Measurements from ENCODE around the gene PRUNE1. TPM values are rescaled to one million over a fixed set of nuclear protein-coding genes. Genes with fewer than 3 reads are reported as not detected.
A peak's percentile ranks its signal among the peaks of the same experiment; 100 is the strongest.

PRUNE1 gene
- total RNA-seq, 1 donor from 2014 or later, result 22.6 TPM

GRCh38 chr1:150974580-150975478 is 33.4 kb upstream of the PRUNE1 start, which contains the start of gene CERS2:
TSS of gene CERS2 (minus strand) at chr1:150974835. CDS start at chr1:150969090, 5,745 bp downstream.
- peak; percentile 91 for DNase-seq (ENCODE audit: low spot score)
- ATAC-seq, result peak; percentile 59
- intact Hi-C loops (cut with DNase I), result no loop called here

- ATAC-seq, result no peak
- intact Hi-C loops (cut with DNase I), result no loop called here
- DNase-seq (ENCODE audit: low spot score), result no peak
Observed at GRCh38 chr1:150976401-150976821, 31.8 kb upstream of the PRUNE1 start.

GRCh38 chr1:150976879-150977694 is 31.2 kb upstream of the PRUNE1 start:
- DNase-seq (ENCODE audit: low spot score) (peak; percentile 88), ATAC-seq (peak; percentile 62)
- intact Hi-C loops (cut with DNase I), result no loop called here

DNA sequence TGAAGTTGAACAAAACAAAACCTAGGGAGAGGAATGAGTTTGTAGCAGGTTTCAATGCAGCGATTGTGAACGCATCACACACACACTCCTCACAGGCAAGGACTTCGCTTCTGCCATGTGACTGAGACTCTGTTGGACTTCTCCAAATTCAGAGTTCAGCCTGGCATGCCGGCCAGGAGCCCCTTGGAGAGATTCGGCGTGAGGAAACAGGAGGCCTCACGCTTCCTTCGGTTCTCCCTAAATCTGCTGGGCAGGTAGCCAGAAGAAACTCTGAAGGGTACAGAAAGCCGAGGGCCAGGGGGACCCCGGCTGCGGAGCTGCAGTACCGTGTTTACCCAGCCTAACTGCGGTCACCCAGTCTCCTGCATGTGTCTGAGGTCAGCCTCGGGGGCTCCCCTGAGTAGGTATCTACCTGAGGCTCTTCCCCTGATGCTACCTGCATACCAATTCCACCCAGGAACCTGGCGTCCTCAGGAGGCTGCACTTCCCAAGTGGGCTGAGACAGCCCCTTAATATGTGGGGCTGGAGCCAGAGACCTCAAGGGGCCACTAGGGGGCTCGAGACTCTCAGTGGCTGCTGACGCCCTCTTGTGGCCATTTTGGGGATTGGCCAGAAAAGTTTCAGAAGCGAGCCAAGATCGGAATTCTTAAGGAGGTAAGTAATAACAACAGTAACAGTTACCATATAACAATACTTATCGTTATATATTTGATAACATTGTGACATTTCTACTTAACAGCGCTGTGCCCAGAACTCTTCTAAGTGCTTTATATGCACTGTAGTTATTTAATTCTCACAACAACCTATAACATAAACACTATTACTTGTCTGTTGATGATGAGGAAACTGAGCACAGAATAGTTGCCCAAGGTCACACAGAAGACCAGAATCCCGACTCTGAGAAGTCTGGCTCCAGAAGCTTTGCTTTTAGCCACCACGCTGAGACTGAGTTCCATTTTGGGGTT is 28.9 kb upstream of the PRUNE1 start:
- DNase-seq (ENCODE audit: low spot score) (peak; percentile 92), ATAC-seq (peak; percentile 52)
- intact Hi-C loops (cut with DNase I), result no loop called here

GRCh38 chr1:150981177-150981804 is 27.0 kb upstream of the PRUNE1 start:
- intact Hi-C loops (cut with DNase I), result no loop called here
- DNase-seq (ENCODE audit: low spot score) (no peak), ATAC-seq (peak; percentile 18)

GRCh38 chr1:150981805-150982712 is 26.2 kb upstream of the PRUNE1 start, which contains the start of gene ANXA9:
TSS of gene ANXA9 (plus strand) at chr1:150982292. CDS start at chr1:150983106, 814 bp downstream.
- intact Hi-C loops (cut with DNase I), result no loop called here
- DNase-seq (ENCODE audit: low spot score), result no peak

GRCh38 chr1:150985179-150985825 is 22.9 kb upstream of the PRUNE1 start:
- DNase-seq (ENCODE audit: low spot score) (no peak), ATAC-seq (no peak)
- intact Hi-C loops (cut with DNase I), result no loop called here

More at GRCh38 chr1:150981805-150982712, 26.2 kb upstream of the PRUNE1 start, which contains the start of gene ANXA9:
- ATAC-seq, result peak; percentile 63

GRCh38 chr1:150987924-150988323 is 20.3 kb upstream of the PRUNE1 start:
- no peak for DNase-seq (ENCODE audit: low spot score)
- intact Hi-C loops (cut with DNase I), result no loop called here
- ATAC-seq, result no peak

DNA sequence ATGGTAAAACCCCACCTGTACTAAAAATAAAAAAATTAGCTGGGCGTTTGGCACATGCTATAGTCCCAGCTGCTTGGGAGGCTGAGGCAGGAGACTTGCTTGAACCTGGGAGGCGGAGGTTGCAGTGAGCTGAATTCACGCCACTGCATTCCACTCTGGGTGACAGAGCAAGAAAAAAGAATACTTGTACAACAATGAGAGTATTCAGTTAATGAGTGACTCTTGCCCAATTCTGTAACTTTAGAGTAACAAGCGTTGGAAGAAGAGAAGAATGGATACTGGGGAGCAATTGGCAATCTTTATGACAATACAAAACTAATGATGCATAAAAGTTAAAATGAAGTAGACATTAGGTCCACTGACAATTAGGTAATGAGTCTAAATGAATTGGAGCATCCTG is 15.6 kb upstream of the PRUNE1 start:
- ATAC-seq (no peak), DNase-seq (ENCODE audit: low spot score) (no peak)
- intact Hi-C loops (cut with DNase I), result no loop called here

- intact Hi-C loops (cut with DNase I), result no loop called here
- DNase-seq (ENCODE audit: low spot score), result no peak
- ATAC-seq, result no peak
Observed at GRCh38 chr1:150994248-150994647, 14.0 kb upstream of the PRUNE1 start.

DNA sequence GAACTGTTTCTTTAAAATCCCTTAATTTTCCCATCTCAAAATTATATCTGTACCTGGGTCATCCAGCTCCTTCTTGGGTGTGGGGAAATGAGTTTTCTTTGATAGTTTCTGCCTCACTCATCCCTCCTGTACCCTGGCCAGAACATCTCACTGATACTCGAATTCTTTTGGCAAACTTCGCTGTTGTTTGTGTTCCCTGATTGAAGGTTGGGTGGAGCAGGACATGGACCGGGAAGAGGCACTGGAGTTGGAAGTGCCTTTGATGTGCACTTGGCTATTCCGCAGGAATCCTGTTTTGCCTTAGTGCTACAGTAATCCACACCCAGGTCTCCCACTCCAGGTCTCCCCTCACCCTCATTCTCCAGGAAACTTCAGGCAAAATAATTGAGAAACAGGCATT is 12.8 kb upstream of the PRUNE1 start:
- intact Hi-C loops (cut with DNase I), result no loop called here
- peak; percentile 46 for ATAC-seq
- DNase-seq (ENCODE audit: low spot score), result no peak

DNA sequence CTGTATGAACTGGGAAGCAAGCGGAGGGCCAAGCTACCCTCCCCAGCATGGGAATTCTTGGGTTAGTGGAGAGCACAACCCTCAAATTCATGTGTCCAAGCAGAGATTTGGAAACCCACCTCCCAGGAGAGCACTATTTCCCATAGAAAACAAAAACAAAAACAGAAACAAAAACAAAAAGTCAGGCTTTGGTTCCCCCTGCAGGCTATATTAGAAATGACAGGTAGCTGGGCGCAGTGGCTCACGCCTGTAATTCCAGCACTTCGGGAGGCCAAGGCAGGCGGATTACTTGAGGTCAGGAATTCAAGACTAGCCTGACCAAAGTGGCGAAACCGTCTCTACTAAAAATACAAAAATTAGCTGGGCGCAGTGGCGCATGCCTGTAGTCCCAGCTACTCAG is 12.4 kb upstream of the PRUNE1 start:
- intact Hi-C loops (cut with DNase I), result no loop called here
- no peak for DNase-seq (ENCODE audit: low spot score)
- ATAC-seq, result peak; percentile 78

DNA sequence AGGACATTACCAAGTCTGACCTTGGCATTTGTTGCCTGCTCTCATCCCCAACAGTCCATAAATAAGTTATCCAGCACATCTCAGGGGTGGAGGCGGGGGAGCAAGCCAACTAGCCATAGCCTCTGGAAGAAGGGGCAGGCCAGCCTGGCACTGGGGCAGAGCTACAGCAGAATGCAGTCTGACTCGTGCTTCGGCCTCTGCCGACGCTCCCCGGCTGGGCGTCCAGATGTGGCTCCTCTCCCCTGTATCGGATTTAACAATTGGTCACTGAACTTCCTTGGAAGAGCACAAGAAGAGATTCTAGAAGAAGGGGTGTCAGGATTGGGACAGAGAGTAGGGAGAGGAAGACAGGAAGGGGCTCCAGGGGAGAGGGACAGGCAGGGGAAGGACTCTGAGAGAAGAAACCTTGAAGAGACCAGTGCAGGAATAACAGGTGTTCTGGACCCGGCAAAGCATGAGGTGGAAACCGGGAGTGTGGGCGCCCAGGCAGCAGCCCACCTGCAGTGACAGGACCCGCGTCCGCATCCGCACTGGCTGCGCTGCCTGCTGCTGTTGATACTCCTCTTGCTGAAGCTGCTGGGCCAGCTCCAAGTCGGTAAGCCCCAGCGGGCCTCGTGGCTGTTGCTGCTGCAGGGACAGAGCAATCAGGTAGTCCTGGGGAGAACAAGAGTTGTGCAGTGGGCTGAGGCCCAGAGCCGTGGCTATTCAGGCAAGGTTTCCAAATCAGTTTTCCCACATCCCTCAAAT is 10.9 kb upstream of the PRUNE1 start:
- DNase-seq (ENCODE audit: low spot score) (no peak), ATAC-seq (no peak)
- intact Hi-C loops (cut with DNase I), result no loop called here

DNA sequence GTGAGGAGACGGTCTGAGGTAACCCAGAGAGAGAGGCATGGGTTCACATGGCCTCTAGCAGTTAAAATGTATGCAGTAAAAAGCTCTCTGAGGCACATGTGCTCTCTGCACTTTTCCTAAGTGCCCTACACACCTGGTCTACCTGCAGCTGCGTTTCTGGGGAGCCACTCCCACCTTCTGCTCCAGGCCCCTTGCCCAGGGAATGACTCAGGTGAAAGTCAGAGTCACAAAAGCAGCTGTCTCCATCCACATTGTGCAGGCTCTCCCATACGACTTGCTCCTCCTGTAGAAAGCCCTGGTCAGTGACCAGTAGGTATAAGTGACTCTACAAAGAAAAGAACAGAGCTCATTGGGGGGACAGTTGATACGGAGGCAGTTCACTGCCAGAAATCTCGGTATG is 10.3 kb upstream of the PRUNE1 start:
- DNase-seq (ENCODE audit: low spot score) (no peak), ATAC-seq (no peak)
- intact Hi-C loops (cut with DNase I), result no loop called here

DNA sequence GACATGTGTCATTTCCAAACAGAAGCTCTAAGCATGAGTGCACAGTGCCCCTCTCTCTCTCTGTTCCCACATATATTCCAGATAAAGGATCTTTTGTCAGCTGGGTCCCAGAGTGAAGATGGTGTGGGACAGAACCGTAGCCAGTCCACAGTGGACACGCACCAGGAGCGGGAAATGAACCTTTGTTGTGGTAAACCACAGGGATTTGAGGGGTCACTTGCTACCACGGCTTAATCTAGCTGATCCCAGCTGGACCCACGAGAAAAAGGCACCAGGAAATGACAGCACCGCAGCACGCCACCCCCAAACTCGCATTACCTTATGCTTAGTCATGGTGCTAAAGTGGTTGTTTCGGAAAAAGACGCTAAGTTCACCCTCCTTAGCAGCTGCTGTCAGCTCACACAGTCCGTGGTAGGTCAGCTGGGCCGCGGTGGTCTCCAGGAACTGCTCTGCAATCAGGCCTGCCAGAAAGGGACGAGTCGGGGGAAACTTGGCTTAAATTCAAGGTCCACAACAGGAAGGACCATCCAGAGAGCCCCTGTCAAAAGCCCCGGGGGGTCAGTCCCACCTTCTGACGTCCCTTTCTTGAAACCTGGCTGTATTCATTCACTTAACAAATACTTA is 9.1 kb upstream of the PRUNE1 start:
- intact Hi-C loops (cut with DNase I), result no loop called here
- ATAC-seq, result no peak

DNA sequence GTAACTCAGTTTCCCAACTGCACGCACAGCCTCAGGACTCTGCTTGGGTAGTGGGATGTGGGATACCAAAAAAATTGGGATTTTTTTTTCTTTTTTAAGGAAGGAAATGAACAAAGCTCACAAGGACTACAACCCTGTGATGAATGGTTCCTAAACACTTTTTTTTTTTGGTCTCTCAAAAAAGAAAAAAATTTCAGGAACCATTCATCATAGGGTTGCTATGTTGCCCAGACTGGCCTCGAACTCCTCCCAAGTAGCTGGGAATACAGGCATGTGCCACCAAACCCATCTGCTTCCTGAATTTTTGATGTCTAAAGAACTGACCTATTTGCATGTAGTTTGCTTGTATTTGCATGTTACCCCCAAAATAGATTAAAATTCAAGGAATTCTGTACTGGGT is 8.3 kb upstream of the PRUNE1 start:
- intact Hi-C loops (cut with DNase I), result no loop called here
- ATAC-seq (no peak), DNase-seq (ENCODE audit: low spot score) (no peak)

More for the DNA sequence above, 9.1 kb upstream of the PRUNE1 start:
- DNase-seq (ENCODE audit: low spot score), result no peak
